HG02852 (cell line): Measurements from ENCODE around the gene SCUBE1.

ENCODE experiments used
- ATAC-seq: cut with Tn5 transposase; IDR thresholded peaks from one replicate; pipeline ENCODE4 v1.9.1; 2021; ENCODE audit warnings: mild to moderate bottlenecking, moderate library complexity; ENCODE audit not compliant: unreplicated experiment

The SCUBE1 gene

GRCh38 chr22:43266076-43266475 lies 77.1 kb downstream of the SCUBE1 start:
- no peak for ATAC-seq

- ATAC-seq, result peak; percentile 63
These were observed 79.3 kb downstream of the SCUBE1 start for GRCh38 chr22:43263645-43264514.

GRCh38 chr22:43262990-43263644 lies 80.1 kb downstream of the SCUBE1 start:
- no peak for ATAC-seq

- ATAC-seq, result no peak
These were observed 82.6 kb downstream of the SCUBE1 start for GRCh38 chr22:43260331-43261231.

GRCh38 chr22:43257961-43258360 lies 85.2 kb downstream of the SCUBE1 start:
- no peak for ATAC-seq

DNA sequence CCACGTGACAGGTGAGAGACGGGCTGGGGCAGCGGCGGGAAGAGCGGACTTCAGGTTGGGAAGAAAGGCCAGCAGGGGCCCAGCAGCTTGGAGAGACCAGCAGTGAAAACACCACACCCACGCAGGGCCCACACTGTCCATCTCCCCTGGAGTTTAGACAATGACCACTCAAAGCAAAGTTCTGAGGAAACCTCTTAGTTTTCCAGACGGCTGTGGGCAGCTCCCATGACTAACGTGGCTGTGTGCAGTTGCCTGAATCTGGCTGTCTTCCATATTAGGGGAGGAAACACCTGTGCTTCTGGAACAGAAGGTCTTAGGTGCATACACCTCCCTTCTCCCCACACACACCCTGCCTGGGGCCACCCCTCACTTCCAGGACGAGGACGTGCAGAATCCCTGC lies 85.6 kb downstream of the SCUBE1 start:
- no peak for ATAC-seq

DNA sequence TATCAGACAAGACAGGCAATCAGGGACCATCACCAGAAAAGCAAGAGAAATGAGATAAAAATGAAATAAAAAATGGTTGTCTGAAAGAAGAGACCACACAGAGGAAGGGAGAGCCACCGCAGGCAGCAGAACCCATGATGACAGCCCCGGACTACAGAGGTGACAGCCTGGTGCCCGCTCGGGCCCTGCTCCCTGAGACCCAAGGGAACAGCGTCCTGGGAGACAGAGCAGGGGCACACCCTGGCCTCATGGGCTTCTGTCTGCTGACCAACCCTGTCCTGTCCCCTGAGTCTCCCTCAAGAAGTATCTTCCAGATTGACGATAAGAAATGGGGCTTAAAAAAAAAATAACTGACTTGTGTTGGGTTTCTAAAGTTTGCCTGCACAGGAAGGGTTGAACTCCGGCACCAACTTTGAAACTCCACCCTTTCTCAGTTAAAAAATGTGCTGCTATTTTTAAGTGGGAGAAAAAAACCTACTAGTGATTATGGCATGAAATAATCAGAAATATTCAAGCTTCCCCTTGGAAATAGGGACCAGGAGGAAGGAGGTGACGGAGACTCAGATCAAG lies 86.1 kb downstream of the SCUBE1 start:
- ATAC-seq, result no peak

DNA sequence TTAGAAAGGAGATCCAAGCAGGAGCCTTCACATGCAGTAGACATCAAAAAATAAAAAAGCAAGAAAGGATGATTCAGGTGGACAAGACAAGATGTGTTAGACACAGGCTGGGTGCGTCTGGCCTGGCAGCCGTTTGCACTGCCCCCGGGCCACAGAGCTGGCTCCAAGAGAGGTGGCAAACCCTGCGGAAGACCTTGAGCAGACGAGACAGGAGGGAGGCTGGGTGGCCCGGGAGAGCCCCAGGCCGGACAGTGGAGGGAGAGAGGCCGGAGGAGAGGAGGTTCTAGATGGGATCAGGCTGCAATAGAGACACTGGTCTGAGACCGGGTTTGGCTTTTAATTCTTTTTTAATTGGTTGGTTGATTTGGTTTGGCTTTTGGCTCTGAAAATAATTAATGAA lies 86.6 kb downstream of the SCUBE1 start:
- ATAC-seq, result no peak

DNA sequence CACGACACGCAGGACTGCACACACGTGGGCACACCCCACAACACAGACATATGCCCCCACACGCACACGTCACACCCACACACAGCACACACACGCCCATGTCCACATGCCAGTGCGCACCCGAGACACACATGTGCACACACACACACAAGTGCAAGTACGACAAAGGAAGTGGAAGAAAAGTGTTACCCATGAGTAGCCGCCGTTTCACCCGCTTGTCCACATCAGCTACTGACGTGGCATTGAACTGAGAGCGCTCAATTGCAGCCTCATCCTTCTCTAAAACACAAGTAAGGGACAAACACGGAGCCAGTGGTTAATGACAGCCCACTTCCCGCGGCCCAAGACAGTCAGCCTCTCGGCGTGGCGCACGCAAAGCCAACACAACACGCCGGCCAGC lies 87.9 kb downstream of the SCUBE1 start:
- ATAC-seq, result no peak

DNA sequence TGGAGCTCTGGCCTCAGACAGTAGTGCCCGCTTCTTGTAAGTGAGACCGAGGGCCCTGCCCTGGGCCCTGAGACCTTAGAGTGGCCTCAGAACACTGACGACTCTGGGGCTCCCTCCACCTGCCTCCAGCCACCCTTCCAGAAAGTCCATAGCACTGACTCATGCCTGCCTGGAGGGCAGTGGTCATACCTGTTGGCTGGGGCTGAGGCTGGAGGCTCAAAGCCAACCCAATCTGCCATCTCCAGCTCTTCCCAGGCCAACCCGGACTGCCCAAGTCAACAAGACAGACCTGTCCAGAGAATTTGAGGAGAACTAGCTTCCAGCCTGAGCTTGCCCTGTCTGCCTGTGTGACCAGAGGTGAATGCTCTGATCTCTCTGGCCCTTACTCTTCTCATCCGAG lies 89.3 kb downstream of the SCUBE1 start:
- no peak for ATAC-seq

GRCh38 chr22:43252319-43252718 lies 90.9 kb downstream of the SCUBE1 start:
- no peak for ATAC-seq

DNA sequence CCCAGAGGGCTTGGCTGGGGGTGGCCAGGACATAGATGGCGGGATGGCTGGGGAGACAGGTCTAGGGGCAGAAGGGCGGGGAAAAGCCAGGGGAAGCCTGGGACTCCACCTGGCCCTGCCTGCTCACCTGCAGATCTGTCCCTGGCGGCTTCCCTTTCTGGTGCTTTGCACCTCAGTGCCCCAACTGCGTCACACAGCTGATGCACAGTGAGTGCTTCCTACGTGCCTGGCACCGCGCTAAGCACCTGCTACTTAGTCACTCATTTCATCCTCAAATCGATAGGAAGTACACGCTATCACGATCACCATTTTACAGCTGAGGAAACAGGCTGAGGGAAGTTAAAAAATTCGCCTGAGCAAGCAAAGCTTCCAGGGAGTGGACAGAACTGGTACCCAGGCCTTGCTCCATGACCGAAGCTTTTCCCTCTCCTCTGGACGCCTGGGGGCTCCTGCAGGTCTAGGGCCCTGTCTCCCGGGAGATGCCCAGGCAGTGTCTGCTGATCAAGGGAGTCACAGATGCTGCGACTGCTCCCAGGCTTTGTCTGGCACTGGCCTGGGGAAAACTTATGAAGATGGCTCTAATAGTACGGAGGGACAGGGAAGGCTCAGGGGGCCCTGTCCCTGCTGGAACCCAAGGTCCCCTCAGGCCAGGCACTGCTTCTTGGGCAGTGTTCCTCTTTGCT lies 93.2 kb downstream of the SCUBE1 start:
- no peak for ATAC-seq

DNA sequence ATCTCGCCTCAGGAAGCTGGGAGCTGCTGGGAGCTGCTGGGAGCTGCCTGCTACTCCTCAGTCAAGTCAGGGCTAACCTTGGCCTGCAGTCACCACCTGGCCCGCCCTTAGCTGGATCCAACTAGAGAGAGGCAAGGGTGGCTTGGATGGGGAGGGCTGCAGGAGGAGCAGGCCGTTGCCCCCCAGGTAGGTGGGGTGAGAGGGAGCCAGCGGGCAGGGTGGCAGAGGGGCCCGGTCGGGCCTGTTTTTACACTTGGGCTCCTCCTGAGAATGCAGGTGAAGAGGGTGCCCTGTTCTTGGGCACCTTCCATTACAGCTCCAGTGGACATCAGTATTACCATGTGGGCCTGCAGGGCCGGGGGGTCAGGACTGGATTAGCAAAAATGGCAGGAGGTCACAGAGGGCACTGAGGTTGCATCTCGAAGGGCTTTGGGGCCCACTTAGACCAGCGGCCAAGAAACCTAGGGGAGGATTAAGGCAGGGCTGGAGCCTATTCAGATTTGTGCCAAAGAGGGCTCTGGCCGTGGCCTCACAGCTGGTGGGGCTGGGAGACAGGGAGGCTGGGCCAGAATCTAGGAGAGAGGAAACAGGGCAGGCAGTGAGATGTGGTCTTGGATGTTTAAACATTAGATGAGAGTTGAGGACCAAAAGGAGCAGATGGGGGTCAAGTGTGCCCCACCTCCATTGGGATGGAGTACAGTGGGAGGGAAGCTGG lies 95.5 kb downstream of the SCUBE1 start:
- ATAC-seq, result no peak

- no peak for ATAC-seq
These were observed 97.0 kb downstream of the SCUBE1 start for GRCh38 chr22:43246188-43246587.

GRCh38 chr22:43245717-43246116 lies 97.5 kb downstream of the SCUBE1 start:
- ATAC-seq, result no peak

DNA sequence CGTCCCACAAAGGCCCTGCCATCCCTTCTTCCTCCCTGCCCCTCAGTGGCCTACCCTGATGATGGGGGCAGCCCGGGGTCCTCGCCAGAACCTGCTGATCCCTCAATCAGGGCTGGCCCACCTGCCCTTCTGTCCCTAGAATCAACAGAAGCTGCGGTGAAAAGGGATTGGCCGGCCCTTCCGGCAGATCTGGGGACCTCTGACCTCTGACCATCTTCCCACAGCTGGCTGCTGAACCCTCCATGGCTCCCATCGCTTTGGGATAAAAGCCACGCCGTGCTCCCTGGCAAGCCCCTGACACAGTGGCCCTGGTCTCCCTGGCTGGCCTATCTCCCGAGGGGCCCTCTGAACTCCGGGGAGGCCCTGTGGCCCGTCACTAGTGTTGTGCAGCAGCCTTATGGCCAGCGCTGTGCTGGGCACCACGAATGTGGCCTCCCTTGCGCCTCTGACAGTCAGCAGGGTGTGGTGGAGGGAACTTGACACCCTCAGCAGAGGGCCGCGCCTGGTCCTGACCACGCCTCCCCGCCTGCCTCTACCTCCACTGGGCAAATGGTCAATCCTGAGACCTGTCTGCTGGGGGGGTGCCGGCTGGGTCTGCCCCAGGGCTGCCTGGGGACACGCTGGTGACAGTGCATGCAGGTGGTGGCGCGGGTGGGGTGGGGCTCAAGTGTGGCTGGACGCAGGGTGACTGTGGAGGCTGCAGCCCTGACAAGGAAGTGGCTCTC lies 98.2 kb downstream of the SCUBE1 start:
- ATAC-seq, result no peak

- no peak for ATAC-seq
These were observed 98.8 kb downstream of the SCUBE1 start for GRCh38 chr22:43244402-43244801.

- ATAC-seq, result no peak
These were observed 99.8 kb downstream of the SCUBE1 start for GRCh38 chr22:43243324-43243723.

DNA sequence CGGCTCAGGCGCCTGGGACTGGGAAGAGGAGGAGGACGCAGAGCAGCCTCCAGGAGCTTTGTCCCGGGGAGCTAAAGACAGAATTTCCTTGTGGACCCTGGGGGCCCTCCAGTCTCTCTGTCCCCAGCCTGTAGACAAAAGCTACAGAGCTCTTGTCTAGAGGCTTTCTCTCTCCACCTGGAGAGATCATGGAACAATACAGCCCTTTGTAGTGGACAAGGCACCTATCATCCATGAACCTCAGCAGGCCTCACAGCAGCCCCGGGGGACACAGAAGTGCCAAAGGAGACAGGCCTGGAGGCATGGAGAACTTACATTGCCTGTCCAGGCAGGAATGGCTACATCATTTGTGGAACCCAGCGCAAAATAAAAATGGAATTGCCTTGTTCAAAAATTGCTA lies 100.5 kb downstream of the SCUBE1 start:
- ATAC-seq, result no peak
